ENCODE data around the gene EML2.

DNA sequence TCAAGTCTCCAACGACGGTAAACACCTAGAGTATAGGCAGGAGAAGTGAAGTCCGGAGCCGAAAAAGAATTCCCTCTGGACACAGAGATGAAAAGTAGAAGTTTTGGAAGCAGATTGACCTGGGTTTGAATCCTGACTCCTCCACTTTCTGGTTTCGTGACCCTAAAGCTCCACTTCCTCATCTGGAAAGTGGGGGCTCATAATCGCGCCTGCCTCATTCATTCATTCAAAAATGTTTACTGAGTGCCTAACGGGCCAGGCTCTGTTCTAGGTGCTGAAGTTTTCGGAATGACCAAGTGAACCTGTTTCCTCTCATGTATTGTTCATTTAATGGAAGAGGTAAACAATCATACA is 7.1 kb upstream of the EML2 start:
- TF ChIP-seq, protein P1, sequence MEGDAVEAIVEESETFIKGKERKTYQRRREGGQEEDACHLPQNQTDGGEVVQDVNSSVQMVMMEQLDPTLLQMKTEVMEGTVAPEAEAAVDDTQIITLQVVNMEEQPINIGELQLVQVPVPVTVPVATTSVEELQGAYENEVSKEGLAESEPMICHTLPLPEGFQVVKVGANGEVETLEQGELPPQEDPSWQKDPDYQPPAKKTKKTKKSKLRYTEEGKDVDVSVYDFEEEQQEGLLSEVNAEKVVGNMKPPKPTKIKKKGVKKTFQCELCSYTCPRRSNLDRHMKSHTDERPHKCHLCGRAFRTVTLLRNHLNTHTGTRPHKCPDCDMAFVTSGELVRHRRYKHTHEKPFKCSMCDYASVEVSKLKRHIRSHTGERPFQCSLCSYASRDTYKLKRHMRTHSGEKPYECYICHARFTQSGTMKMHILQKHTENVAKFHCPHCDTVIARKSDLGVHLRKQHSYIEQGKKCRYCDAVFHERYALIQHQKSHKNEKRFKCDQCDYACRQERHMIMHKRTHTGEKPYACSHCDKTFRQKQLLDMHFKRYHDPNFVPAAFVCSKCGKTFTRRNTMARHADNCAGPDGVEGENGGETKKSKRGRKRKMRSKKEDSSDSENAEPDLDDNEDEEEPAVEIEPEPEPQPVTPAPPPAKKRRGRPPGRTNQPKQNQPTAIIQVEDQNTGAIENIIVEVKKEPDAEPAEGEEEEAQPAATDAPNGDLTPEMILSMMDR (IDR thresholded peaks at IDR 0.05) = no peak
- no peak for TF ChIP-seq POLR2A (IDR thresholded peaks at IDR 0.05)
